Muscle of leg (tissue), 11 donors: Measurements from ENCODE around the gene DIP2C. TPM values are rescaled to one million over a fixed set of nuclear protein-coding genes. Genes with fewer than 3 reads are reported as not detected.
"Not testable (repeated sequence)": the region's sequence is repeated elsewhere in the genome, so short reads cannot be mapped to it uniquely, and the experiment has no call there.

Experiments
- DNase-seq: peaks from one replicate; pipeline ENCODE4 v3.0.0; 2013
- H3K27ac ChIP-seq: one replicate; pipeline ENCODE4 v1.5.1; 2013; ENCODE audit warnings: mild to moderate bottlenecking, low read length, control low read depth
- H3K27me3 ChIP-seq: one replicate; pipeline ENCODE4 v1.6.1; 2013; ENCODE audit warnings: low read length; ENCODE audit not compliant: control insufficient read depth, insufficient read depth
- H3K36me3 ChIP-seq: one replicate; pipeline ENCODE4 v1.6.1; 2013; ENCODE audit warnings: low read length; ENCODE audit not compliant: control insufficient read depth, insufficient read depth
- H3K4me1 ChIP-seq: one replicate; pipeline ENCODE4 v1.6.1; 2013; ENCODE audit warnings: low read length; ENCODE audit not compliant: control insufficient read depth, insufficient read depth
- H3K4me3 ChIP-seq: one replicate; pipeline ENCODE4 v1.5.1; 2013; ENCODE audit warnings: low read length, control low read depth
- H3K9me3 ChIP-seq: replicated peaks from 2 replicates; pipeline ENCODE4 v1.6.1; 2013; ENCODE audit warnings: low read depth, low read length; ENCODE audit not compliant: control insufficient read depth
- WGBS: methylation state at CpG from one replicate; pipeline ENCODE4 v1.1.5; 2013; ENCODE audit warnings: missing lambda C conversion rate; ENCODE audit not compliant: insufficient coverage; 5-methylcytosine and 5-hydroxymethylcytosine counted together
- polyA plus RNA-seq, 8 donors: library from polyadenylated mRNA; unstranded; fragments of 120-200 nt; gene quantifications; one replicate each; pipeline versions ENCODE4 v1.2.1 to v1.2.3, GENCODE V29; 2013; ENCODE audit warnings: inconsistent platforms in 1 of 8, low replicate concordance in 1 of 8; ENCODE audit not compliant: insufficient read length in 8 of 8, insufficient read depth in 1 of 8
- total RNA-seq: library from RNA; stranded (reverse); fragments of 120-200 nt; gene quantifications from one replicate; pipeline ENCODE4 v1.2.4, GENCODE V29; 2013

Gene DIP2C
- total and polyA plus RNA-seq, 9 donors, result 15.1 to 30.8 (median 24.8) TPM

GRCh38 chr10:596725-597345 lies 92.6 kb downstream of the DIP2C start:
- Histone ChIP-seq H3K27me3 (no peaks in the 10 kb centered on the region), H3K36me3 (peaks cover 2% of the 10 kb centered on the region), H3K4me1 (peaks cover 19% of the 10 kb centered on the region), H3K9me3 (no peaks in the 10 kb centered on the region), H3K4me3 (no peak overlapping the region), H3K27ac (no peak overlapping the region)
- 92% methylated on average over 17 of the region's 17 CpGs for WGBS
- no peak for DNase-seq

GRCh38 chr10:596131-596530 lies 93.3 kb downstream of the DIP2C start:
- not testable (repeated sequence) for H3K36me3 ChIP-seq, DNase-seq, H3K9me3 ChIP-seq, H3K27me3 ChIP-seq, H3K4me3 ChIP-seq, H3K27ac ChIP-seq
- WGBS, result 100% methylated on average over 1 of the region's 10 CpGs
- peaks cover 13% of the 10 kb centered on the region for H3K4me1 ChIP-seq

GRCh38 chr10:595473-595872 lies 94.0 kb downstream of the DIP2C start:
- no peaks in the 10 kb centered on the region for H3K9me3 ChIP-seq
- no peak overlapping the region for H3K27ac ChIP-seq
- no peak for DNase-seq
- H3K4me3 ChIP-seq, result no peak overlapping the region
- WGBS, result 92% methylated on average over 6 of the region's 12 CpGs
- no peaks in the 10 kb centered on the region for H3K27me3 ChIP-seq
- H3K4me1 ChIP-seq, result peaks cover 13% of the 10 kb centered on the region
- H3K36me3 ChIP-seq, result peaks cover 2% of the 10 kb centered on the region

- Histone ChIP-seq H3K4me3 (no peak overlapping the region), H3K36me3 (peaks cover 2% of the 10 kb centered on the region), H3K9me3 (no peaks in the 10 kb centered on the region), H3K4me1 (peaks cover 11% of the 10 kb centered on the region), H3K27ac (no peak overlapping the region), H3K27me3 (no peaks in the 10 kb centered on the region)
- DNase-seq, result no peak
- 86% methylated on average over 26 of the region's 28 CpGs for WGBS
Observed at GRCh38 chr10:594584-595270, 94.7 kb downstream of the DIP2C start.

GRCh38 chr10:593901-594457 lies 95.5 kb downstream of the DIP2C start:
- Histone ChIP-seq H3K27ac (no peak overlapping the region), H3K36me3 (peaks cover 2% of the 10 kb centered on the region), H3K9me3 (no peaks in the 10 kb centered on the region), H3K4me1 (peaks cover 10% of the 10 kb centered on the region), H3K4me3 (no peak overlapping the region), H3K27me3 (no peaks in the 10 kb centered on the region)
- DNase-seq, result no peak
- WGBS, result 79% methylated on average over 12 of the region's 17 CpGs

GRCh38 chr10:593421-593820 lies 96.0 kb downstream of the DIP2C start:
- Histone ChIP-seq H3K4me3 (no peak overlapping the region), H3K9me3 (no peaks in the 10 kb centered on the region), H3K27ac (no peak overlapping the region), H3K4me1 (peaks cover 13% of the 10 kb centered on the region), H3K36me3 (peaks cover 2% of the 10 kb centered on the region), H3K27me3 (no peaks in the 10 kb centered on the region)
- WGBS, result 81% methylated on average over 8 of the region's 15 CpGs
- no peak for DNase-seq

GRCh38 chr10:593016-593415 lies 96.5 kb downstream of the DIP2C start:
- no peaks in the 10 kb centered on the region for H3K9me3 ChIP-seq
- H3K27ac ChIP-seq, result no peak overlapping the region
- H3K36me3 ChIP-seq, result peaks cover 2% of the 10 kb centered on the region
- no peak overlapping the region for H3K4me3 ChIP-seq
- no peaks in the 10 kb centered on the region for H3K27me3 ChIP-seq
- H3K4me1 ChIP-seq, result peaks cover 14% of the 10 kb centered on the region
- no peak for DNase-seq
- whole genome bisulfite sequencing, result 85% methylated on average over 7 of the region's 7 CpGs

- no peak overlapping the region for H3K4me3 ChIP-seq
- DNase-seq, result no peak
- H3K4me1 ChIP-seq, result peaks cover 12% of the 10 kb centered on the region
- peaks cover 1% of the 10 kb centered on the region for H3K36me3 ChIP-seq
- no peak overlapping the region for H3K27ac ChIP-seq
- no CpG with 5 or more reads among the region's 11 CpGs for WGBS
- H3K9me3 ChIP-seq, result no peaks in the 10 kb centered on the region
- no peaks in the 10 kb centered on the region for H3K27me3 ChIP-seq
Observed at GRCh38 chr10:591646-592045, 97.8 kb downstream of the DIP2C start.

GRCh38 chr10:590721-591120 lies 98.7 kb downstream of the DIP2C start:
- DNase-seq, result no peak
- Histone ChIP-seq H3K4me1 (peaks cover 19% of the 10 kb centered on the region), H3K27ac (no peak overlapping the region), H3K4me3 (no peak overlapping the region), H3K27me3 (no peaks in the 10 kb centered on the region), H3K36me3 (no peaks in the 10 kb centered on the region), H3K9me3 (no peaks in the 10 kb centered on the region)
- WGBS, result 85% methylated on average over 8 of the region's 10 CpGs

GRCh38 chr10:589961-590680 lies 99.3 kb downstream of the DIP2C start:
- peaks cover 19% of the 10 kb centered on the region for H3K4me1 ChIP-seq
- H3K27ac ChIP-seq, result no peak overlapping the region
- H3K36me3 ChIP-seq, result no peaks in the 10 kb centered on the region
- no peaks in the 10 kb centered on the region for H3K27me3 ChIP-seq
- no peak overlapping the region for H3K4me3 ChIP-seq
- 82% methylated on average over 19 of the region's 21 CpGs for WGBS
- no peak for DNase-seq
- no peaks in the 10 kb centered on the region for H3K9me3 ChIP-seq
